ENCODE measurements around the gene ZNF777. TPM values are rescaled to one million over a fixed set of nuclear protein-coding genes. Genes with fewer than 3 reads are reported as not detected.

The ZNF777 gene
- total RNA-seq, 2 donors from 2014 or later: 9.7 to 11.1 TPM

DNA sequence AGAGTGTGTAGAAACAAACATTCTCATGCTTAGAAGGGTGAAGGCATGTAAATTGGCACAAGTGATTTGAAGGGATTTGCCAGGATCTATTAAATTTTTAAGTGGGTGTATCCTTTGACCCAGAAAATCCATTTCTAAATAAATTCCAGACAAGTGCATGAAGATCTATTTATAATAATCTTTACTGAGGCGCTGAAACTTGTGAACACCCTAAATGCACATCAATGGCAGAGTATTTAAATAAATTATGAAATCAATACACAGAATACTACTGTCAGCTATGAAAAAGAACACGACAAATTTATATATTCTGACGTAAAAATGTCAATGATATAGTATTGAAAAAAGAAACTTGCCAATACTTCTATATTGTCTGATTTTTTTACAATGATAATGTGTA, 17.9 kb downstream of the ZNF777 start:
- Histone ChIP-seq H3K27ac (ENCODE audit: low read depth, low read length) (no peak overlapping the region), H3K36me3 (ENCODE audit: control insufficient read depth, insufficient read depth, low read length) (peaks cover 35% of the 10 kb centered on the region), H3K9me3 (ENCODE audit: control insufficient read depth, low read length) (no peaks in the 10 kb centered on the region), H3K27me3 (ENCODE audit: control insufficient read depth, insufficient read depth, low read length, poor library complexity, severe bottlenecking) (no peaks in the 10 kb centered on the region), H3K4me1 (ENCODE audit: control insufficient read depth, insufficient read depth, low read length) (no peaks in the 10 kb centered on the region), H3K9ac (ENCODE audit: extremely low read depth, low read length, poor library complexity, severe bottlenecking) (no peak overlapping the region), H3K4me3 (ENCODE audit: low read length) (no peak overlapping the region)
- Mint-ChIP-seq H3K36me3 (ENCODE audit: low read depth) (peaks cover 32% of the 10 kb centered on the region), H3K9me3 (no peaks in the 10 kb centered on the region), H3K27ac (no peak overlapping the region), H3K4me1 (no peaks in the 10 kb centered on the region), H3K4me3 (no peak overlapping the region), H3K27me3 (ENCODE audit: insufficient read depth) (no peaks in the 10 kb centered on the region)
- 100% methylated on average over 1 of the region's 3 CpGs; no CpG with 5 or more reads in 1 of the 2 experiments for WGBS, 2 experiments (ENCODE audit: insufficient coverage in 1 of 2, insufficient read length in 1 of 2)
- TF ChIP-seq, protein P1, sequence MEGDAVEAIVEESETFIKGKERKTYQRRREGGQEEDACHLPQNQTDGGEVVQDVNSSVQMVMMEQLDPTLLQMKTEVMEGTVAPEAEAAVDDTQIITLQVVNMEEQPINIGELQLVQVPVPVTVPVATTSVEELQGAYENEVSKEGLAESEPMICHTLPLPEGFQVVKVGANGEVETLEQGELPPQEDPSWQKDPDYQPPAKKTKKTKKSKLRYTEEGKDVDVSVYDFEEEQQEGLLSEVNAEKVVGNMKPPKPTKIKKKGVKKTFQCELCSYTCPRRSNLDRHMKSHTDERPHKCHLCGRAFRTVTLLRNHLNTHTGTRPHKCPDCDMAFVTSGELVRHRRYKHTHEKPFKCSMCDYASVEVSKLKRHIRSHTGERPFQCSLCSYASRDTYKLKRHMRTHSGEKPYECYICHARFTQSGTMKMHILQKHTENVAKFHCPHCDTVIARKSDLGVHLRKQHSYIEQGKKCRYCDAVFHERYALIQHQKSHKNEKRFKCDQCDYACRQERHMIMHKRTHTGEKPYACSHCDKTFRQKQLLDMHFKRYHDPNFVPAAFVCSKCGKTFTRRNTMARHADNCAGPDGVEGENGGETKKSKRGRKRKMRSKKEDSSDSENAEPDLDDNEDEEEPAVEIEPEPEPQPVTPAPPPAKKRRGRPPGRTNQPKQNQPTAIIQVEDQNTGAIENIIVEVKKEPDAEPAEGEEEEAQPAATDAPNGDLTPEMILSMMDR (conservative IDR thresholded peaks at IDR 0.05): no peak
- DNase-seq: no peak

DNA sequence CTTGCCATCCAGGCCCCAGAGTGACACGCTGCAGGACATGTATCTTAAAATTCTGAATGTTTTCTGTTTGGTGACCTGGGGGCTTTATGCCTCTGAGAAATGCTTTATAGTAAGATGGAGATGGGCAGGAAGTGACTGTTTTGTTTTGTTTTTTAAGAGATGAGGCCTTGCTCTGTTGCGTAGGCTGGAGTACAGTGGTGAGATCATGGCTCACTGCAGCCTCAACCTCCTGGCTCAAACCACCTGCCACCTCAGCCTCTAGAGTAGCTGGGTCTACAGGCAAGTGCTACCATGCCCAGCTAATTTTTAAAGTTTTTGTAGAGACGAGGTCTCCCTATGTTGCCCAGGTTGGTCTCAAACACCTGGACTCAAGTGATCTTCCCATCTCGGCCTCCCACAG, 20.6 kb downstream of the ZNF777 start:
- Histone ChIP-seq H3K36me3 (ENCODE audit: control insufficient read depth, insufficient read depth, low read length) (peaks cover 20% of the 10 kb centered on the region), H3K27me3 (ENCODE audit: control insufficient read depth, insufficient read depth, low read length, poor library complexity, severe bottlenecking) (no peaks in the 10 kb centered on the region), H3K9me3 (ENCODE audit: control insufficient read depth, low read length) (no peaks in the 10 kb centered on the region), H3K4me3 (ENCODE audit: low read length) (no peak overlapping the region), H3K4me1 (ENCODE audit: control insufficient read depth, insufficient read depth, low read length) (no peaks in the 10 kb centered on the region), H3K27ac (ENCODE audit: low read depth, low read length) (no peak overlapping the region), H3K9ac (ENCODE audit: extremely low read depth, low read length, poor library complexity, severe bottlenecking) (no peak overlapping the region)
- Mint-ChIP-seq H3K9me3 (no peaks in the 10 kb centered on the region), H3K4me1 (no peaks in the 10 kb centered on the region), H3K36me3 (ENCODE audit: low read depth) (peaks cover 23% of the 10 kb centered on the region), H3K4me3 (no peak overlapping the region), H3K27ac (no peak overlapping the region), H3K27me3 (ENCODE audit: insufficient read depth) (no peaks in the 10 kb centered on the region)
- 67 to 82% methylated on average over 3 to 4 of the region's 4 CpGs for WGBS, 2 experiments (ENCODE audit: insufficient coverage in 1 of 2, insufficient read length in 1 of 2)
- DNase-seq: peak; percentile 13
- TF ChIP-seq, protein P1 (conservative IDR thresholded peaks at IDR 0.05): no peak

DNA sequence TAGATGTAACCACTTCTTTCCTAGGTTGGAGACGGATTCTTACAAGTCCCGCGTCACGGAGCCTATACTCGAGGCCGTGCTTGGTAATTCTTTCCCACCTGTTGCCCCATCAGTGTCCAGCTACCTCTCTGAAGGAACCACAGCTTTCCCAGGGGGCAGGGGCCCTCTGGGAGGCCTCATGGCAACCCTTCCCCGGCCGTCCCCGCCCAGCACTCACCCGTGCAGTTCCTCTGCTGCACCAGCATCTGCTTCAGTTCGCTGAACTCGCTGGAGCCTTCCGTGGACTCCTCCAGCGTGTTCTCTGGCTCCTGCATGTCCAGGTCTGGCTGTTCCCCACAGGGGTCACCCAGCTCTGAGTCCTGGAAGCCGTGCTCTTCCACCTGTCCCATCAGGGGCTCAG, 24.5 kb downstream of the ZNF777 start:
- Mint-ChIP-seq H3K4me1 (no peaks in the 10 kb centered on the region), H3K27me3 (ENCODE audit: insufficient read depth) (no peaks in the 10 kb centered on the region), H3K36me3 (ENCODE audit: low read depth) (peaks cover 43% of the 10 kb centered on the region), H3K9me3 (no peaks in the 10 kb centered on the region), H3K27ac (no peak overlapping the region), H3K4me3 (no peak overlapping the region)
- H3K9ac ChIP-seq (ENCODE audit: extremely low read depth, low read length, poor library complexity, severe bottlenecking): no peak overlapping the region
- H3K36me3 ChIP-seq (ENCODE audit: control insufficient read depth, insufficient read depth, low read length): peaks cover 42% of the 10 kb centered on the region
- no peaks in the 10 kb centered on the region for H3K9me3 ChIP-seq (ENCODE audit: control insufficient read depth, low read length)
- peak; percentile 20 for DNase-seq
- no peaks in the 10 kb centered on the region for H3K4me1 ChIP-seq (ENCODE audit: control insufficient read depth, insufficient read depth, low read length)
- H3K4me3 ChIP-seq (ENCODE audit: low read length): no peak overlapping the region
- H3K27me3 ChIP-seq (ENCODE audit: control insufficient read depth, insufficient read depth, low read length, poor library complexity, severe bottlenecking): no peaks in the 10 kb centered on the region
- TF ChIP-seq, protein P1 (conservative IDR thresholded peaks at IDR 0.05): no peak
- H3K27ac ChIP-seq (ENCODE audit: low read depth, low read length): no peak overlapping the region
- 94 to 95% methylated on average over 13 to 15 of the region's 15 CpGs for WGBS, 2 experiments (ENCODE audit: insufficient coverage in 1 of 2, insufficient read length in 1 of 2)
